Uterus (tissue), 2 donors: Measurements from ENCODE around the gene XPO5.

ENCODE experiments used
- POLR2A ChIP-seq, 2 donors: fragments of 450-650 bp; IDR thresholded peaks; one replicate each; pipeline ENCODE4 v1.6.1; 2016; ENCODE audit warnings: antibody characterized with exemption in 2 of 2, mild to moderate bottlenecking in 1 of 2, moderate library complexity in 1 of 2
- TF ChIP-seq, protein P1 (sequence below), 4 experiments: fragments of 200-600 bp in 2 of 4; fragments of 450-650 bp in 2 of 4; sonication (generic) in 2 of 4; IDR thresholded peaks; one replicate each; pipeline ENCODE4 v1.5.1; 2016 to 2019; ENCODE audit warnings: antibody characterized with exemption in 4 of 4, mild to moderate bottlenecking in 2 of 4, moderate library complexity in 1 of 4

DNA sequence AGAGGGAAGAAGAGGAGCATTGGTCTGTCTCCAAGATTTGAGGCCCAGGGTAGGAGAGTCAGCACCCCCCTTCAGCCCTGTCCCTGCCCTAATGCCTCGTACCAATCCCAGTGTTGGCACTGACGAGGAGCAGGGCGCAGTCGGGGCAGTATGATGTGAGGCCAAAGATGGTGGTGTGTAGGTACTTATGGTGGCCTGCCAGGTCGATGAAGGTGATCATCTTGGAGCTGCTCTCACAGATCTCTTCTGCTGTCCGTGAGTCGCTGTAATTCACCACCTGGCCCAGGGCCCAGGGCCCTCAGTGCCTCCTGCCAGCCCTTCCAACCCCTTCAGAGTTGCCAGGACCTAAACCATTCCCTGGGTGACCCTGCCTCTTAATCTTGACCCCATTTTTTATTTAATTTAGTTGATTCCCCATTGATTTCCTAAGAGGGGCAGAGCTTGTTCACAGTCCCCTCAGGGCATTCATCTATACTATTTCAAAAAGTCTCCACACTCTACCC lies 49.0 kb upstream of the XPO5 start:
- TF ChIP-seq, protein P1, sequence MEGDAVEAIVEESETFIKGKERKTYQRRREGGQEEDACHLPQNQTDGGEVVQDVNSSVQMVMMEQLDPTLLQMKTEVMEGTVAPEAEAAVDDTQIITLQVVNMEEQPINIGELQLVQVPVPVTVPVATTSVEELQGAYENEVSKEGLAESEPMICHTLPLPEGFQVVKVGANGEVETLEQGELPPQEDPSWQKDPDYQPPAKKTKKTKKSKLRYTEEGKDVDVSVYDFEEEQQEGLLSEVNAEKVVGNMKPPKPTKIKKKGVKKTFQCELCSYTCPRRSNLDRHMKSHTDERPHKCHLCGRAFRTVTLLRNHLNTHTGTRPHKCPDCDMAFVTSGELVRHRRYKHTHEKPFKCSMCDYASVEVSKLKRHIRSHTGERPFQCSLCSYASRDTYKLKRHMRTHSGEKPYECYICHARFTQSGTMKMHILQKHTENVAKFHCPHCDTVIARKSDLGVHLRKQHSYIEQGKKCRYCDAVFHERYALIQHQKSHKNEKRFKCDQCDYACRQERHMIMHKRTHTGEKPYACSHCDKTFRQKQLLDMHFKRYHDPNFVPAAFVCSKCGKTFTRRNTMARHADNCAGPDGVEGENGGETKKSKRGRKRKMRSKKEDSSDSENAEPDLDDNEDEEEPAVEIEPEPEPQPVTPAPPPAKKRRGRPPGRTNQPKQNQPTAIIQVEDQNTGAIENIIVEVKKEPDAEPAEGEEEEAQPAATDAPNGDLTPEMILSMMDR (IDR thresholded peaks at IDR 0.05), result no peak
- TF ChIP-seq POLR2A (IDR thresholded peaks at IDR 0.05), result no peak
